Transverse colon (tissue), 4 donors: ENCODE results near the gene CRKL. TPM values are rescaled to one million over a fixed set of nuclear protein-coding genes. Genes with fewer than 3 reads are reported as not detected.
"Not testable (repeated sequence)": the region's sequence is repeated elsewhere in the genome, so short reads cannot be mapped to it uniquely, and the experiment has no call there.

Source experiments
- DNase-seq: peaks from one replicate; pipeline ENCODE4 v3.0.0-alpha.2; 2019
- H3K27ac ChIP-seq, 4 donors: fragments of 200-600 bp; sonication (generic); 2 replicates each; pipeline ENCODE4 v1.5.1; 2016 to 2018; ENCODE audit warnings: inconsistent platforms in 4 of 4
- H3K27me3 ChIP-seq: fragments of 200-600 bp; sonication (generic); 2 replicates; pipeline ENCODE4 v1.5.1; 2017; ENCODE audit warnings: inconsistent platforms
- H3K36me3 ChIP-seq, 4 donors: fragments of 200-600 bp; sonication (generic); 2 replicates each; pipeline ENCODE4 v1.5.1; 2017 to 2019; ENCODE audit warnings: inconsistent platforms in 4 of 4
- H3K4me1 ChIP-seq, 4 donors: fragments of 200-600 bp; sonication (generic); 2 replicates each; pipeline ENCODE4 v1.5.1; 2017 to 2020; ENCODE audit warnings: inconsistent platforms in 4 of 4
- H3K4me3 ChIP-seq, 4 donors: fragments of 200-600 bp; sonication (generic); 1 replicate in 1 of 4; 2 replicates in 3 of 4; pipeline versions ENCODE4 v1.5.1 to v1.6.1; 2017 to 2019; ENCODE audit warnings: inconsistent platforms in 4 of 4
- H3K9me3 ChIP-seq, 2 donors: fragments of 200-600 bp; sonication (generic); 2 replicates each; pipeline ENCODE4 v1.5.1; 2017 to 2019; ENCODE audit warnings: inconsistent platforms in 2 of 2
- EP300 ChIP-seq: sonication (generic); formaldehyde crosslinking; IDR thresholded peaks from one replicate; pipeline ENCODE4 v1.6.1; 2017; ENCODE audit warnings: antibody characterized with exemption, low read depth
- POLR2A ChIP-seq: fragments of 450-650 bp; IDR thresholded peaks from one replicate; pipeline ENCODE4 v1.6.1; 2016; ENCODE audit warnings: antibody characterized with exemption, mild to moderate bottlenecking, moderate library complexity
- POLR2AphosphoS5 ChIP-seq, 3 donors: sonication (generic); formaldehyde crosslinking; IDR thresholded peaks; one replicate each; pipeline ENCODE4 v1.6.1; 2016; ENCODE audit warnings: antibody characterized with exemption in 3 of 3
- WGBS, 2 donors: methylation state at CpG; one replicate each; pipeline ENCODE4 v1.1.5; 2018; ENCODE audit warnings: low coverage in 1 of 2; 5-methylcytosine and 5-hydroxymethylcytosine counted together
- in situ Hi-C, 4 donors: fragments of 200-750 bp; cut with MboI; loops; one replicate each; pipeline versions ENCODE4 v1.15.0 to v1.15.1; 2017; ENCODE audit warnings: low sequenced_read_pairs in 3 of 4, low pct_ligation_motif_present in 1 of 4, low pct_unique_long_range_greater_than_20kb in 1 of 4
- intact Hi-C: fragments of 100-400 bp; cut with DNase I; formaldehyde crosslinking; loops from one replicate; pipeline ENCODE4 v1.15.1; 2023; ENCODE audit warnings: low total_unique reads
- total RNA-seq, 4 donors: library from RNA; depleted of rRNA; stranded (reverse); fragments of >200 nt; gene quantifications; one replicate each; pipeline ENCODE4 v1.1.0, GENCODE V29; 2016
- TF ChIP-seq, protein P1 (sequence below), 5 experiments: fragments of 200-600 bp in 3 of 5; fragments of 450-650 bp in 2 of 5; sonication (generic) in 3 of 5; IDR thresholded peaks; 1 replicate in 2 of 5; 2 replicates in 3 of 5; pipeline ENCODE4 v1.5.1; 2016 to 2017; ENCODE audit warnings: antibody characterized with exemption in 5 of 5, inconsistent platforms in 3 of 5, mild to moderate bottlenecking in 2 of 5, moderate library complexity in 1 of 5

The CRKL gene
- total RNA-seq, 4 donors from 2014 or later, result 37.0 to 56.7 (median 48.6) TPM

DNA sequence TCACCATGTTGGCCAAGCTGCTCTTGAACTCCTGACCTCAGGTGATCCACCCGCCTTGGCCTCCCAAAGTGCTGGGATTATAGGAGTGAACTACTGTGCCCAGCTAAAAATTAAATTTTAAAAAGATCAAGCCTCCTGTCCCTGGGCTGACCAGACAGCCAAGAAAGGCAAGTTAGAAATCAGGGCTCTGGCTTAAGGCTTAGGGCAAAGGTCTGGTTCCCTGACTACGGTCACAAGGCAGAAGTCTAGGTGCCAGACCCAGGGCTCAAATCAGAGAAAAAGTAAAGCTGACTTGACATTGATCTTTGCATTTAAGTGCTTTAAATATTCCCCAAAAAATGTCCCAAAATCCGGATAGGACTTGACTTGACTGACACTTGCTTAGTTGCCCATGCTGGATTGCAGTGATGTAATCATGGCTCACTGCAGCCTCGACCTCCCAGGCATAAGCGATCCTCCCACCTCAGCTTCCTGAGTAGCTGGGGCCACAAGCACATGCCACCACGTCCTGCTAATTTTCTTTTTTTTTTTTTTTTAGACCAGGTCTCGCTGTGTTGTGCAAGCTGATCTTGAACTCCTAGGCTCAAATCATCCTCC lies 17.3 kb upstream of the CRKL start:
- no peaks in the 10 kb centered on the region for H3K36me3 ChIP-seq
- no peak for TF ChIP-seq POLR2AphosphoS5 (IDR thresholded peaks at IDR 0.05)
- no peak for TF ChIP-seq POLR2A
- TF ChIP-seq, protein P1, sequence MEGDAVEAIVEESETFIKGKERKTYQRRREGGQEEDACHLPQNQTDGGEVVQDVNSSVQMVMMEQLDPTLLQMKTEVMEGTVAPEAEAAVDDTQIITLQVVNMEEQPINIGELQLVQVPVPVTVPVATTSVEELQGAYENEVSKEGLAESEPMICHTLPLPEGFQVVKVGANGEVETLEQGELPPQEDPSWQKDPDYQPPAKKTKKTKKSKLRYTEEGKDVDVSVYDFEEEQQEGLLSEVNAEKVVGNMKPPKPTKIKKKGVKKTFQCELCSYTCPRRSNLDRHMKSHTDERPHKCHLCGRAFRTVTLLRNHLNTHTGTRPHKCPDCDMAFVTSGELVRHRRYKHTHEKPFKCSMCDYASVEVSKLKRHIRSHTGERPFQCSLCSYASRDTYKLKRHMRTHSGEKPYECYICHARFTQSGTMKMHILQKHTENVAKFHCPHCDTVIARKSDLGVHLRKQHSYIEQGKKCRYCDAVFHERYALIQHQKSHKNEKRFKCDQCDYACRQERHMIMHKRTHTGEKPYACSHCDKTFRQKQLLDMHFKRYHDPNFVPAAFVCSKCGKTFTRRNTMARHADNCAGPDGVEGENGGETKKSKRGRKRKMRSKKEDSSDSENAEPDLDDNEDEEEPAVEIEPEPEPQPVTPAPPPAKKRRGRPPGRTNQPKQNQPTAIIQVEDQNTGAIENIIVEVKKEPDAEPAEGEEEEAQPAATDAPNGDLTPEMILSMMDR (IDR thresholded peaks at IDR 0.05), result no peak
- TF ChIP-seq EP300, result no peak
- intact Hi-C loops, result no loop called here
- no peaks in the 10 kb centered on the region for H3K4me1 ChIP-seq
- 69 to 76% methylated on average over 4 to 7 of the region's 7 CpGs for WGBS, 2 donors
- no peaks in the 10 kb centered on the region for H3K27me3 ChIP-seq
- no peak overlapping the region for H3K27ac ChIP-seq
- no peak overlapping the region for H3K4me3 ChIP-seq
- in situ Hi-C loops, result loop anchor here in 1 of 4 donors (25.0 kb wide), 1 partner anchor 187 kb away; no protein-coding TSS in a partner anchor
- DNase-seq, result no peak
- H3K9me3 ChIP-seq, result no peaks in the 10 kb centered on the region

DNA sequence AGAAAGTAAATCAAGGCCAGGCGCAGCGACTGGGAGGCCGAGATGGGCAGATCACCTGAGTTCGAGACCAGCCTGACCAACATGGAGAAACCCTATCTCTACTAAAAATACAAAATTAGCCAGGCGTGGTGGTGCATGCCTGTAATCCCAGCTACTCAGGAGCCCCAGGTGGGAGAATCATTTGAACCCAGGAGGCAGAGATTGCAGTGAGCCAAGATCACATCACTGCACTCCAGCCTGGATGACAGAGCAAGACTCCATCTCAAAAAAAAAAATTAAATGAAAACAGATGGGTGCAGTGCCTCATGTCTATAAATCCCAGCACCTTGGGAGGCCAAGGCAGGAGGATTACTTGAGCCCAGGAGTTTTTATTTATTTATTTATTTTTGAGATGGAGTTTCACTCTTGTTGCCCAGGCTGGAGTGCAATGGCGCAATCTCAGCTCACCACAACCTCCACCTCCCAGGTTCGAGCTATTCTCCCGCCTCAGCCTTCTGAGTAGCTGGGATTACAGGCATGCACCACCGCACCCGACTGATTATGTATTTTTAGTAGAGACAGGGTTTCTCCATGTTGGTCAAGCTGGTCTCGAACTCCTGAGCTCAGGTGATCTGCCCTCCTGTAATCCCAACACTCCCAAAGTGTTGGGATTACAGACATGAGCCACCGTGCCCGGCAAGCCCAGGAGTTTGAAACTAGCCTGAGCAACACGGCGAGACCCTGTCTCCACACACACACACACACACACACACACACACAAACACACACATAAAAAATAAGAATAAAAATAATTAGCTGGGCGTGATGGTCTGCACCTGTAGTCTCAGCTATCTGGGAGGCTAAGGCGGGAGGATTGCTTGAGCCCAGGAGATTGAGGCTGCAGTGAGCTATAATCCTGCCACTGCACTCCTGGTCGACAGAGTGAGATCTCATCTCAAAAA lies 15.8 kb upstream of the CRKL start:
- in situ Hi-C loops, H3K9me3 ChIP-seq: not testable (repeated sequence)

DNA sequence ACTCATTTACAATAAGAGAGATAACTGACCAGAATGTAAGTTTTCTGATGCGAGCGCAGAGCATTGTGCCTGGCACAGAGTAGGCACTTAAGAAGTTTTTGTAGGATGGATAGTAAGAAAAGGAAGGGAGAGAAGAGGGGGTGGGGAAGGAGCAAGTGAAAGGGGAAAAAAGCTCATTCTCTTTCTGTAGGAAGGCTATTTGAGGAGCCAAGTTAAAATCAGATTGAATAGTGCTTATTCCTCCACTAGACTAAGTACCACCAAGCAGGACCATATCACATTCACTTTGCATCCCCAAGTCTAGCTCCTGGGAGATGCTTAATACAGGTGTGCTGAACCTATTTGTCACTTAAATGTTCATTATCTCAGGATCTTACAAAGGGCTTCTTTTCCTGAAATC lies 14.1 kb upstream of the CRKL start:
- intact Hi-C loops (no loop called here), in situ Hi-C loops (no loop called here)
- no peaks in the 10 kb centered on the region for H3K27me3 ChIP-seq
- DNase-seq, result no peak
- no peak overlapping the region for H3K27ac ChIP-seq
- no peaks in the 10 kb centered on the region for H3K4me1 ChIP-seq
- TF ChIP-seq POLR2AphosphoS5 (IDR thresholded peaks at IDR 0.05) (no peak), POLR2A (no peak), EP300 (no peak)
- TF ChIP-seq, protein P1 (IDR thresholded peaks at IDR 0.05), result no peak
- no peaks in the 10 kb centered on the region for H3K36me3 ChIP-seq
- WGBS, 2 donors, result 96 to 100% methylated on average over 2 of the region's 2 CpGs
- H3K4me3 ChIP-seq, result no peak overlapping the region
- no peaks in the 10 kb centered on the region for H3K9me3 ChIP-seq

More for the DNA sequence above, 15.8 kb upstream of the CRKL start:
- H3K4me3 ChIP-seq, H3K4me1 ChIP-seq, H3K27me3 ChIP-seq, intact Hi-C loops, H3K36me3 ChIP-seq, DNase-seq, H3K27ac ChIP-seq: not testable (repeated sequence)
- 90 to 91% methylated on average over 18 of the region's 18 CpGs for WGBS, 2 donors

DNA sequence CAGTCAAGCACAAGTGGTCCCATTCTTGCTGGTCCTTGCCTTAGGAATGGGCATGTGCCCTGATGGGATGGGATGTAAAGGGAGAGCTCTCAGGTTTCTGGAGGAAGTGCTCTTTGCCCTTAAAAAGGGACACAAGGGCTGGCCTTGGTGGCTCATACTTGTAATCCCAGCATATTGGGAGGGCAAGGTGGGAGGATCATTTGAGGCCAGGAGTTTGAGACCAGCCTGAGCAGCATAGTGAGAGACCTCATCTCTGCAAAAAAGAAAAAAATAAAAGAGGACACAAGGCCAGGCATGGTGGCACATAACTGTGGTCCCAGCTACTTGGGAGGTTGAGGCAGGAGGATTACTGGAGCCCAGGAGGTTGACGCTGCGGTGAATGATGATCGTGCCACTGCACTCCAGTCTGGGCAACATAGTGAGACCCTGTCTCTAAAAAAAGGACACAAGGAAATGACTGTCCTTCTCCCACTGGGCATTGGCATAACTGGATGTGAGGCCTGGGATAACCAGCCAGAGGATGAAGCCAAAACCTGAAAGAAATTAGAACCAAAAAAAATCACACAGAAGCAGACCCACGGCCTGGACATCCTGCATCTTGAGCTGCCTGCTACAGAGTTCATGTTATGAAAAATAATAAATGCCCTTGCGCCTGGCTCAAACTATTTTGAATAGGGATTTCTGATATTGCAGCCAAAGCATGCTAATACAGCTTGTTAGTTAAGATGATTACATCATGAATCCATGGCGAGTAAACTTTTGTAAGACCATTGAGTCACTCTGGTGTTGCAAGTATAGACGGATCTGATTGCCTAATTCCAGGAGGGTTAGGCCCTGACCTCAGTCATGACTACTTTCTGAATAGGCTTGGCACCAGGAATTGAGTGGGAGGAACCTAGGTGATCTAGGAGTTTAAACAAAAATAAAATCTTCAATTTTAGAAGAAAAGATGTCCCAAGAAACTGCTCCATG lies 12.9 kb upstream of the CRKL start:
- TF ChIP-seq EP300, result no peak
- peak in 1 of 3 donors; percentile 18 for TF ChIP-seq POLR2AphosphoS5 (IDR thresholded peaks at IDR 0.05)
- TF ChIP-seq, protein P1 (IDR thresholded peaks at IDR 0.05), result no peak
- WGBS, 2 donors, result 86 to 87% methylated on average over 7 of the region's 7 CpGs
- no peak for DNase-seq
- H3K27ac ChIP-seq, result no peak overlapping the region
- H3K4me3 ChIP-seq, result no peak overlapping the region
- in situ Hi-C loops, result no loop called here
- no peaks in the 10 kb centered on the region for H3K36me3 ChIP-seq
- no peaks in the 10 kb centered on the region for H3K9me3 ChIP-seq
- H3K27me3 ChIP-seq, result no peaks in the 10 kb centered on the region
- H3K4me1 ChIP-seq, result no peaks in the 10 kb centered on the region
- intact Hi-C loops, result no loop called here
